Duodenal mucosa (tissue), 2 donors: ENCODE results near the gene MEIOSIN.

Experiments
- H3K27ac ChIP-seq: one replicate; pipeline ENCODE4 v1.7.0; 2013; ENCODE audit warnings: low read depth, low read length
- H3K27me3 ChIP-seq, 2 donors: one replicate each; pipeline ENCODE4 v1.7.0; 2013; ENCODE audit warnings: low read length in 2 of 2, control low read depth in 1 of 2; ENCODE audit not compliant: insufficient read depth in 2 of 2, control insufficient read depth in 1 of 2
- H3K36me3 ChIP-seq, 2 donors: one replicate each; pipeline ENCODE4 v1.7.0; 2013; ENCODE audit warnings: low read length in 2 of 2, control low read depth in 1 of 2; ENCODE audit not compliant: insufficient read depth in 2 of 2, control insufficient read depth in 1 of 2
- H3K4me1 ChIP-seq, 2 donors: one replicate each; pipeline ENCODE4 v1.7.0; 2013; ENCODE audit warnings: low read length in 2 of 2, control low read depth in 1 of 2; ENCODE audit not compliant: insufficient read depth in 2 of 2, control insufficient read depth in 1 of 2
- H3K4me3 ChIP-seq, 2 donors: one replicate each; pipeline ENCODE4 v1.7.0; 2013; ENCODE audit warnings: low read length in 2 of 2, low read depth in 1 of 2
- H3K9ac ChIP-seq, 2 donors: one replicate each; pipeline ENCODE4 v1.7.0; 2013; ENCODE audit warnings: low read length in 2 of 2, low read depth in 1 of 2
- H3K9me3 ChIP-seq, 2 donors: one replicate each; pipeline ENCODE4 v1.7.0; 2013; ENCODE audit warnings: low read length in 2 of 2, control low read depth in 1 of 2; ENCODE audit not compliant: control insufficient read depth in 1 of 2

Gene MEIOSIN

DNA sequence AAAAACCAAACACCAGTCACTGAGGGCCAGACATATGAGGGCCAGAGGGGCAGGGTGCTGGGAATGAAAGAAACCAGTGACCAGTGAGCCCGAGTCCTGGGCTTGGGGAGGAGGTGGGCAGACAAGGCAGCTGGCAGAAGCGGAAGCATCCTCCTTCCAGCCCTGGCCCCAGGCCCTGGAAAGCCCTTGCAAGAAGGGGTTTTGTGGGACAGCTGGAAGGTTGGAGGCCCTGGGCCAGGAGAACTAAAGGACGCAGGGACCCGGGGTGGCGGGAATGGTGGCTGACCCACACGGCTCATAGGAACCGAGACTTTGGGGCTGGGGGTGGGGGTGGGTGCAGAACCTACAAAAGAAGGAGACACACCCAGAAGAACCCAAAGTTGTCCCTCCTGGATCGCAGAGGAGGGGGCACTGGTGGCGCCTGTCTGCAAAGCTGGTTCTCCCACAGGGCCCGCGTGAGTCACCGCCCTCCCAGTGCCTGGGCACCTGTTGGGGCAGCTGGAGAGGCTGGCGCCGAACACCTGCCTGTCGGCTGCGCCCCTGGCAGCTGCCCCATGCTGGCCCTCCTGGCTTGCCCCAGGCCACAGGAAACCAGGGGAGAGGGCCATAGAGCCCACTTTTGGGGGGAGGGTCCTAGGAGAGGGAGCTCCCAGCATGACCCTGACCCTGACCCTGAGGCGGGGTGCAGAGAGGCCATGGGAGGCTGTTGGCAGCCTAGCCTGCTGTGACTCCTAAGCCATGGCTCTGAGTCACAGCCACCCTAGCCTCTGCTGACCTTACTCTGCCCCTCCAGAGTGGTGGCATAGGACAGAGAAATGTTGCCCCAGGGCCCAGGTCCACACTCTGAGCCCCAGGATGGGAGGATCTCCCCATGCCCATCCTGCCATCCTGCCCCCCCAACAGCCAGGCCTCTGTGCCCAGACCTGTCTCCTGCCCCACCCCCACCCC lies 48.2 kb downstream of the MEIOSIN start:
- H3K27me3 ChIP-seq = peaks cover 0 to 5% of the 10 kb centered on the region in 2 donors
- peak overlapping the region; percentile 32 for H3K27ac ChIP-seq
- H3K4me3 ChIP-seq = peak overlapping the region; percentile 48 to 49
- H3K4me1 ChIP-seq = peaks cover 22 to 33% of the 10 kb centered on the region in 2 donors
- peaks cover 12 to 26% of the 10 kb centered on the region in 2 donors for H3K36me3 ChIP-seq
- peak overlapping the region; percentile 19 to 47 for H3K9ac ChIP-seq
- no peaks in the 10 kb centered on the region for H3K9me3 ChIP-seq

DNA sequence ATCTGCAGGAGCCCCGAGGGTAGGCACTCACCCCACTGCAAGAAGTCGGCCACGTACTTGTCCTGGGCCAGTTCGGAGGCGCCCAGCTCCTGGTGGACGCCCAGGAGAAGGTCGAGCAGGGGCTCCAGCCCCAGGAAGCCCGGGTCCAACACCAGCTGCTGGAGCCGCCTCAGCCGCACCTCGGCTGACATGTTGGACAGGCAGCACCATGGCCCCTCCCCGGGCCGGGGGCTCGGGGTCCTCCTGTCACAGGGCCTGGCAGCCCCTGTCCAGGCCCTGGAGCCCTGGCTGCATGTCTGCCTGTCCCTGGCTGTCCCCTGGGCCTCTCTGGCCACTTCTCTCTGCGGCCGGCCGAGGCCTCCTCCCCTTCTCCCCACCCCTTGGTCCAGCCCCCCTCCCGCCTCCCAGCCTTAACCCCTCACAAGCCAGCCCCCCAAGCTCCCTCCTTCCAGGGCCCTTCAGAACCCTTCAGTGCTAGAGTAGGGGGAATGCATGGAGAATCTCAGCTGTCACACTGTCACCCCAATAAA lies 49.0 kb downstream of the MEIOSIN start, which contains the start of gene DMPK:
DMPK (minus strand) TSS at position 329 of the 530 bp plus-strand sequence; CDS start at position 191, 138 bp downstream.
- Histone ChIP-seq H3K27me3 (peaks cover 0 to 5% of the 10 kb centered on the region in 2 donors), H3K9ac (peak within 1 kb of the TSS; percentile 19 to 47), H3K36me3 (peaks cover 8 to 27% of the 10 kb centered on the region in 2 donors), H3K4me3 (peak within 1 kb of the TSS; percentile 48 to 49), H3K9me3 (no peaks in the 10 kb centered on the region), H3K27ac (peak within 1 kb of the TSS; percentile 32), H3K4me1 (peaks cover 22 to 33% of the 10 kb centered on the region in 2 donors)

DNA sequence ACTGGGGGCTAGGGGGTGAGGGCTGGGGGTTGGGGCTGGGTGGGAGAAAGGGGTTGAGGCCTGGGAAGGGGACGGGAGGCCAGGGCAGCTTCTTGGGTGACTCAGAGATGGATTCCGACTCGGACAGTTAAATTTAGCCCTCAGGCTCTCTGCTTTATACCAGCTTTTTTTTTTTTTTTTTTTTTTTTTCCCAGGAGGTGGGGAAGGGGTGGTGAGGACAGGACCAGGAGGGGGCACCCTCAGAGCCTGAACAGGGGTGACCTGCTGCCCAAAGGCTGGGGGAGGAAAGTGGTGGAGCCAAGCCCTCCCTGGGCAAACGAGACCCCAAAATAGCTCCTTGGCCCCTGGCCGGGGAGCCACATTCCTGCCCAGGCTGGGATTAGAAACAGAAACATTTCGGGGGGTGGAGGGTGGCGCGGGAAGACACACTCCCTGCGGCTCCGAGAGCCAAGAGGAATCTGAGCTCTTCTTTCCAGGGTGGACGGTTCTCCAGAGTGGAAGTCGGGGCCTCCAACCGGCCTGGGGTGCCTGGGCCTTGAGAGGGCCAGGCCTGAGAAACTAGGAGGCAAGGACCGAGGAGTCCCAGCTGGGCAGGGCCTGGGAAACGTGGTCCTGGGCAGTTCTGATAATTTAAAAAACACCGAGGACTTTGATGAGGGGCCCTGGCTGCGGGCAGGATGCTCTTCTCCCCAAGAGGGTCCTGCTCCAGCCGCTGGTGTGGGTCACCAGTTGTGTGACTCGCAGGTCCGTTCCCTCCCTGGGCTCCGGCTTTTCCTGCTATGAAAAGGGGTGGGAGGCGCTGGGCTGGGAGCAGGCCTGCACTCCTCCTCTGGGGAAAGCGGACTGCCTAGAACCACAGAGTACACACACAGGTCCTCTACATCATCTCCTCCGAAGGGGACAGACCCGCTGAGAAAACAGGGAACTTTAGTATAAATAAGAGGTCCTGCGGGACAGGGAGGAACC lies 49.9 kb downstream of the MEIOSIN start:
- Histone ChIP-seq H3K9me3 (no peaks in the 10 kb centered on the region), H3K4me1 (peaks cover 22 to 33% of the 10 kb centered on the region in 2 donors), H3K27me3 (peaks cover 0 to 5% of the 10 kb centered on the region in 2 donors), H3K4me3 (no peak overlapping the region), H3K9ac (no peak overlapping the region), H3K36me3 (peaks cover 2 to 23% of the 10 kb centered on the region in 2 donors), H3K27ac (peak overlapping the region; percentile 13)

DNA sequence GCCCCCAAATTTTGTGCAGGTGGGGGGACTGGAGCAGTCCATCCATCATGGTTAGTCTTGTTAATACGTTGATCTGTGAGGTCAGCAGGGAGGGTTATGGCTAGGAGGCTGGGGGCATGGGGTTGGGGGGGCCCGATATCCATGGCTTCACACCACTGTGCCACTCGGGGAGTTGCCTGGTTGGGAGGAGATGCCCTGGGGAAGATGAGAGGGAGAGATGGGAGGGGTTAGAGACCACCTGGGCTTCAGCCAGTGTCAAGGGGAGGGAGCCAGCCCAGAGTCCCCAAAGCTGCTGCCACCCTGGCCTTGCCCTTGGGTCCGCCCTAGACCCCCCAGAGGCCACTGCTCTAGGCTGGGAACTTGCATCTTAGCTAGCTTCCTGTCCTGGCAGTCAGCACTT lies 50.9 kb downstream of the MEIOSIN start:
- Histone ChIP-seq H3K4me3 (no peak overlapping the region), H3K9ac (no peak overlapping the region)

DNA sequence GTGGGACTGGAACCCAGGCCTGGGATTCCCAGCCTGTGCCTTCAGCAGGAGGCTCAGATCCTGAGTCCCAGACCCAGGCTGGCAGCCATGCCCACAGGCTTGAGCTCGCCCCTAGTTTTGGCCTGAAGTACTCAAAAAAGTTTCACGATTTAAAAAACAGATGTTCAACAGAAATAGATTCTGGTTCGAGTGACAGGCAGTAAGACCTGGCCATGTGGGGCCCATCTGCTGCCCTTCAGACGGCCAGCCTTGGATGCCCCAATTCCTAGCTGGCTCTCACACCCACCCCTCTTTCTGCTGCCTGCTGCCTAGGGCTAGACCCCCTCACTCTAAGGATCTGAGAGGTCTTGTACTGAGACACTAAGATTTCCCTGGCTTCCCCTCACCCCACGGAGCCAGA lies 51.9 kb downstream of the MEIOSIN start:
- Histone ChIP-seq H3K9me3 (no peaks in the 10 kb centered on the region), H3K4me1 (peaks cover 9 to 16% of the 10 kb centered on the region in 2 donors), H3K27me3 (peaks cover 0 to under 1% of the 10 kb centered on the region in 2 donors), H3K4me3 (no peak overlapping the region), H3K9ac (no peak overlapping the region), H3K27ac (no peak overlapping the region), H3K36me3 (peaks cover 2 to 36% of the 10 kb centered on the region in 2 donors)

More for the DNA sequence above, 50.9 kb downstream of the MEIOSIN start:
- Histone ChIP-seq H3K27me3 (peaks cover 0 to 5% of the 10 kb centered on the region in 2 donors), H3K9me3 (no peaks in the 10 kb centered on the region), H3K4me1 (peaks cover 14 to 24% of the 10 kb centered on the region in 2 donors), H3K36me3 (peaks cover 2 to 31% of the 10 kb centered on the region in 2 donors), H3K27ac (peak overlapping the region; percentile 20)

DNA sequence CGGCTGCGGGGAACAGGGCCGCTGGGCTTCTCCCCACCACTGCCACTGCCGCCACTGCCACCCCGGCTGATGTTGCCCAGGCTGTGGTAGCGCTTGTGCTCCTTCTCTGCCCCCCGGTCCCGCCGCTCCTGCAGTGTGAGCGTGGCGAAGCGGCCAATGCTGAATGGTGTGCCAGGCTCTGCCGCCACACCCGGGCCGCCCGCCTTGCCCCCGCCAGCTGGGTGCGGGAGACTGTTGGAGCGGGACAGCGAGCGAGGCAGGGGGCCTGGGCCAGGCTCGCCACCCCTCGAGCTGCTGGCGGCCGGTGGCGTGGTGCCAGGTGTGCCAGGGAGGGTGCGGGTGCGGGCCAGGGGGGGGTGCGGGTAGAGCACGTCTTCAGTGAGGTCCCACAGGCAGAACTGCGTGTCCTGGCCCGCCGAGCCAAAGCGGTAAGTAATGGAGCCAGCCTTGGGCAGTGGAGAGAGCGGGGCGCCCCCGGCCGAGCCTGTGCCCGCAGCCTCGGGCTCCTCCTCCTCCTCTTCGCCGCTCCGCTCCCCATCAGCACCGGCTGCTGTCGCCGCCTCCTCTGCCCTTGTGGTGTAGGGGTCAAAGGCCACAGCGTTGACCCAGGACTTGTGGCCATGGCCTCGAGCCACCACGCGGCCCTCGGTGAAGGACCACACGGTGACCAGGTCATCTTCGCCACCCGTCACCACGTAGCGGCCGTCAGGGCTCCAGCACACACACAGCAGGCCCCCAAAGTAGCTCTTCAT lies 52.7 kb downstream of the MEIOSIN start:
- Histone ChIP-seq H3K4me3 (no peak overlapping the region), H3K9ac (no peak overlapping the region), H3K4me1 (peaks cover 9 to 11% of the 10 kb centered on the region in 2 donors), H3K27me3 (no peaks in the 10 kb centered on the region), H3K9me3 (no peaks in the 10 kb centered on the region), H3K27ac (no peak overlapping the region), H3K36me3 (peaks cover 6 to 36% of the 10 kb centered on the region in 2 donors)

DNA sequence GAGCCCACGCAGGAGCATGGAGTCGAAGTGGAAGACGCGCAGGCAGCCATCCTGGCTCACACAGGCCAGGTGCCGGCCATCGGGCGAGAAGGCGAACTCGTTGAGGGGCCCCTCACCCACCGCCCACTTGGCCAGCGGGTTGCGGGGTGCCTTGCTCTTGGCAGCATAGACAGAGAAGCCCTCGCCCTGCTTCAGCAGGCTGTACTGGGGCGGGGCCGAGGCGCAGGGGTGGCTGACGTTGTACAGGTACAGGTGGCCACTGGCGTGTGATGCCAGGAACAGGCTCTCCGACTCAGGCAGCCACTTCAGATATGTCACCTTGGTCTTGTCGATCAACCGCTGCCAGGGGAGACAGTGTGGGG lies 53.3 kb downstream of the MEIOSIN start:
- Histone ChIP-seq H3K9ac (no peak overlapping the region), H3K27ac (no peak overlapping the region), H3K9me3 (no peaks in the 10 kb centered on the region), H3K4me3 (no peak overlapping the region), H3K4me1 (peaks cover 12 to 15% of the 10 kb centered on the region in 2 donors), H3K36me3 (peaks cover 6 to 36% of the 10 kb centered on the region in 2 donors), H3K27me3 (no peaks in the 10 kb centered on the region)

DNA sequence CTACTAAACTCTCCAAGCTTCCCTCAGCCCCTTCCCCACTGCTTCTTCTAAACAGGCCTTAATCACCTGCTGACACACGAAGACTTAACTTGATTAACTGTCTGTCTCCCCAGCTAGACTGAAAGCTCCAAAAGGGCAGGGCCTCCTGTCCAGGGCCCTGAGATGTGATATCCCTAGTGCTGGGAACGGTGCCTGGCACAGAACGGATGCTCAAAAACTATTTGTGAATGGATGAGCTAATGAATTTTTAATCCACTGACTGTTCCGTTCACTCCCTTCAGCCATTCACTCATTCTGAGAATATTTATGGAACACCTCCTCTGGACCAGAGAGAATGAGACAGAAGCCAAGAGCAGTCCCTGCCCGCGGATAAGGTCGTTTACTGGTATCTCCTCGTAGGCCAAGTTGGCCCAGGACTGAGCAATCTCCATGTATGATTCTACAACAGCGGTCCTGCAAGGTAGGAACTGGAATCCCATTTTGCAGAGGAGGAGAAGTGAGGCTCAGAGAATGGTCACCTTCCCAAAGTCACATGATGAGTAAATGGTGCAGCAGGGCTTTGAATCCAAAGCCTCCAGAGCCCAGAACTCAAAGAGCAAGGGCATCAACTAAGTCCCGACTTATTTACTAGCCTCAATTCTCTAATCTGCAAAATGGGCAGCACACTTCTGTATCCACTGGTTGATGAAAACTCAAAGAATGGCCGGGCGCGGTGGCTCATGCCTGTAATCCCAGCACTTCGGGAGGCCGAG lies 56.0 kb downstream of the MEIOSIN start:
- no peak overlapping the region for H3K4me3 ChIP-seq
- no peak overlapping the region for H3K9ac ChIP-seq
- no peaks in the 10 kb centered on the region for H3K27me3 ChIP-seq
- H3K36me3 ChIP-seq = peaks cover 6 to 36% of the 10 kb centered on the region in 2 donors
- H3K27ac ChIP-seq = no peak overlapping the region
- peaks cover 16 to 20% of the 10 kb centered on the region in 2 donors for H3K4me1 ChIP-seq
- H3K9me3 ChIP-seq = no peaks in the 10 kb centered on the region
